MM.1S (cell line): Measurements from ENCODE around the gene RAPGEF6.

Experiments used
- DNase-seq: peaks from one replicate; pipeline ENCODE4 v3.0.0-alpha.2; 2015
- H2AFZ ChIP-seq: fragments of 300-600 bp; sonication (generic); 2 replicates; pipeline ENCODE4 v1.6.0; 2016; ENCODE audit warnings: antibody characterized with exemption, low read length
- H3F3A ChIP-seq: fragments of 300-600 bp; sonication (generic); 2 replicates; pipeline ENCODE4 v1.6.1; 2016; ENCODE audit warnings: mild to moderate bottlenecking, antibody characterized with exemption, low read length, moderate library complexity, mixed read lengths; ENCODE audit not compliant: insufficient read depth
- H3K27ac ChIP-seq: fragments of 300-600 bp; sonication (generic); 2 replicates; pipeline ENCODE4 v1.5.1; 2016; ENCODE audit warnings: mild to moderate bottlenecking, low read length
- H3K27me3 ChIP-seq: fragments of 300-600 bp; sonication (generic); replicated peaks from 2 replicates; pipeline ENCODE4 v1.6.0; 2016; ENCODE audit warnings: low read length; ENCODE audit not compliant: insufficient read depth
- H3K36me3 ChIP-seq: fragments of 300-600 bp; sonication (generic); replicated peaks from 2 replicates; pipeline ENCODE4 v1.6.1; 2016; ENCODE audit warnings: mild to moderate bottlenecking, low read length, mixed read lengths; ENCODE audit not compliant: insufficient read depth
- H3K4me1 ChIP-seq: fragments of 300-600 bp; sonication (generic); 2 replicates; pipeline ENCODE4 v1.6.1; 2016; ENCODE audit warnings: low read length, mixed read lengths
- H3K4me2 ChIP-seq: fragments of 300-600 bp; sonication (generic); 2 replicates; pipeline ENCODE4 v1.6.0; 2016; ENCODE audit warnings: low read depth, low read length
- H3K4me3 ChIP-seq: fragments of 300-600 bp; sonication (generic); 2 replicates; pipeline ENCODE4 v1.5.1; 2016; ENCODE audit warnings: low read length, mixed read lengths
- H3K79me2 ChIP-seq: fragments of 300-600 bp; sonication (generic); 2 replicates; pipeline ENCODE4 v1.6.1; 2016; ENCODE audit warnings: mixed run types, low read length, mixed read lengths
- H3K9ac ChIP-seq: fragments of 300-600 bp; sonication (generic); 2 replicates; pipeline ENCODE4 v1.6.1; 2016; ENCODE audit warnings: low read length, mixed read lengths
- H3K9me2 ChIP-seq: fragments of 300-600 bp; sonication (generic); replicated peaks from 2 replicates; pipeline ENCODE4 v1.6.1; 2016; ENCODE audit warnings: mild to moderate bottlenecking, low read length, mixed read lengths; ENCODE audit not compliant: insufficient read depth
- H3K9me3 ChIP-seq: fragments of 300-600 bp; sonication (generic); replicated peaks from 2 replicates; pipeline ENCODE4 v1.6.1; 2016; ENCODE audit warnings: mild to moderate bottlenecking, low read length, mixed read lengths; ENCODE audit not compliant: insufficient read depth
- H4K20me1 ChIP-seq: fragments of 300-600 bp; sonication (generic); 2 replicates; pipeline ENCODE4 v1.6.1; 2016; ENCODE audit warnings: mild to moderate bottlenecking, low read length, moderate library complexity, mixed read lengths; ENCODE audit not compliant: insufficient read depth
- EZH2 ChIP-seq: fragments of 300-600 bp; sonication (generic); optimal IDR thresholded peaks from 2 replicates; pipeline ENCODE3; 2017; ENCODE audit warnings: low read depth, mild to moderate bottlenecking, antibody characterized with exemption, low read length, mixed read lengths
- EZH2phosphoT487 ChIP-seq: fragments of 300-600 bp; sonication (generic); IDR thresholded peaks from 2 replicates; pipeline ENCODE4 v1.6.1; 2018; ENCODE audit warnings: antibody characterized with exemption, low read length
- TF ChIP-seq, protein P1 (sequence below): fragments of 300-600 bp; sonication (generic); IDR thresholded peaks from 2 replicates; pipeline ENCODE4 v1.5.1; 2016; ENCODE audit warnings: antibody characterized with exemption, low read length, mixed read lengths

RAPGEF6 gene

DNA sequence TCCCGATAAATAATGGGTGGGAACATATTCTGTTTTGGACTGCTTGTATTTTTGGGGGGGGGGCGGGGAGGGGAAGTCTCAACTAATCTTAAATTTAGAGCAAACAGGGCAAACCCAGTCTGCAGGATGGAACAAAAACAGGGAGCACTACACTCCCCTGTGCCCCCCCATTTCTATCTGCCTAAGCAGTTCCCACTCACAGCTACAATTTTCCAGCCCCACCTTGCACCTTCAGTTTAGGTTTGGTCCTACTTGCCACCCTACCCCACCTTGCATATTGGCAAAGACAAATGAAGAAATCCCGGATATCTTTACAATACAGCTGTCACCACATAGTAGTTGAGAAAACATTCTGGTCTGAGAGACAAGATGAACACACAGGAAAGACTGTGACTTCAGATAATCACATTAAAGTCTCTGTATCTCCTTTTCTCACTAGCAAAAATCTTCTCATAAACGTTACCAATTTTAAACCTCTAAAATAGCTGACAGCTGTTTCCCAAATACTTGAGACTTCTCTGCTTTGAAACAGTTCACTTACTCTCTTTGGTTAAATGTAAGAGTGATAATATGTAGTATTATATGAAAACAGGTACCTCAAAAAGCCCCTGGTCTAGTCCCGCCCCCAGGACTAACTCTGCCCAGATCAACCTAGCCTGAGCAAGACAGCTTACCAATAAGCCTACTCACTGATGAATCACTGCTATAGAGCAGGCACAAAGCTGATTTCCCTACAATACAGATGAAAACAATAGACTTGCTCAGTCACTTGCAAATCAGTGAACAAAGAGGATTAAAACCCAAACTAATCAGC is 5.2 kb upstream of the RAPGEF6 start:
- Histone ChIP-seq H3K27ac (no peak overlapping the region), H3K36me3 (no peaks in the 10 kb centered on the region; the same call in 1 of the 2 replicates), H3K9ac (no peak overlapping the region), H3K4me2 (no peak overlapping the region), H3K27me3 (no peaks in the 10 kb centered on the region), H3K79me2 (no peaks in the 10 kb centered on the region), H3F3A (peaks cover 19% of the 10 kb centered on the region), H3K9me2 (no peaks in the 10 kb centered on the region), H3K4me1 (peaks cover 5% of the 10 kb centered on the region), H4K20me1 (no peaks in the 10 kb centered on the region), H3K9me3 (no peaks in the 10 kb centered on the region), H2AFZ (no peak overlapping the region), H3K4me3 (no peak overlapping the region)
- DNase-seq, result no peak
- TF ChIP-seq, protein P1, sequence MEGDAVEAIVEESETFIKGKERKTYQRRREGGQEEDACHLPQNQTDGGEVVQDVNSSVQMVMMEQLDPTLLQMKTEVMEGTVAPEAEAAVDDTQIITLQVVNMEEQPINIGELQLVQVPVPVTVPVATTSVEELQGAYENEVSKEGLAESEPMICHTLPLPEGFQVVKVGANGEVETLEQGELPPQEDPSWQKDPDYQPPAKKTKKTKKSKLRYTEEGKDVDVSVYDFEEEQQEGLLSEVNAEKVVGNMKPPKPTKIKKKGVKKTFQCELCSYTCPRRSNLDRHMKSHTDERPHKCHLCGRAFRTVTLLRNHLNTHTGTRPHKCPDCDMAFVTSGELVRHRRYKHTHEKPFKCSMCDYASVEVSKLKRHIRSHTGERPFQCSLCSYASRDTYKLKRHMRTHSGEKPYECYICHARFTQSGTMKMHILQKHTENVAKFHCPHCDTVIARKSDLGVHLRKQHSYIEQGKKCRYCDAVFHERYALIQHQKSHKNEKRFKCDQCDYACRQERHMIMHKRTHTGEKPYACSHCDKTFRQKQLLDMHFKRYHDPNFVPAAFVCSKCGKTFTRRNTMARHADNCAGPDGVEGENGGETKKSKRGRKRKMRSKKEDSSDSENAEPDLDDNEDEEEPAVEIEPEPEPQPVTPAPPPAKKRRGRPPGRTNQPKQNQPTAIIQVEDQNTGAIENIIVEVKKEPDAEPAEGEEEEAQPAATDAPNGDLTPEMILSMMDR, result no peak
- no peak for TF ChIP-seq EZH2phosphoT487
- TF ChIP-seq EZH2, result no peak

DNA sequence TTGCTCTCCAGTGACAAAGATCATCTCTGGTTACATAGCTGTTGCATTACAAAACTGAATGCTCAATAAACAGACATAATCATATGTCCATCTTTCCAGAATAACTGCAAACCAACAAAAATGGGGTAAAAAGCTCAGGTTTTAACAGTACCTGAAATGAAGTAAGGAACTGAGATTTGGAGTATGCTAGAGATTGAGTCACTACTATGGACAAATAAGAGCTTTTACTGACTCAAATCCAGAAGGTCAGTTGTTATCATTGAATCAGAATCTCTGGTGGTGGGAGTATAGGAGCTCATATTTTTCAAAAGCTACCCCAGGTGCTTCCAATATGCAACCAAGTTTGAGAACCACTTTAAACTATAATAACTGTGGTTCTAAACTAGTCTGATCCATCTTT is 4.1 kb upstream of the RAPGEF6 start:
- no peaks in the 10 kb centered on the region; the same call in 1 of the 2 replicates for H3K36me3 ChIP-seq
- TF ChIP-seq, protein P1, result no peak
- TF ChIP-seq EZH2 (no peak), EZH2phosphoT487 (no peak)
- no peak overlapping the region for H3K9ac ChIP-seq
- peaks cover 5% of the 10 kb centered on the region for H3K4me1 ChIP-seq
- peaks cover 19% of the 10 kb centered on the region for H3F3A ChIP-seq
- no peak overlapping the region for H2AFZ ChIP-seq
- no peak overlapping the region for H3K4me2 ChIP-seq
- no peak for DNase-seq
- H3K9me3 ChIP-seq, result no peaks in the 10 kb centered on the region
- H3K27me3 ChIP-seq, result no peaks in the 10 kb centered on the region
- no peak overlapping the region for H3K27ac ChIP-seq
- no peaks in the 10 kb centered on the region for H3K9me2 ChIP-seq
- no peak overlapping the region for H3K4me3 ChIP-seq
- H4K20me1 ChIP-seq, result no peaks in the 10 kb centered on the region
- H3K79me2 ChIP-seq, result peaks cover 8% of the 10 kb centered on the region

DNA sequence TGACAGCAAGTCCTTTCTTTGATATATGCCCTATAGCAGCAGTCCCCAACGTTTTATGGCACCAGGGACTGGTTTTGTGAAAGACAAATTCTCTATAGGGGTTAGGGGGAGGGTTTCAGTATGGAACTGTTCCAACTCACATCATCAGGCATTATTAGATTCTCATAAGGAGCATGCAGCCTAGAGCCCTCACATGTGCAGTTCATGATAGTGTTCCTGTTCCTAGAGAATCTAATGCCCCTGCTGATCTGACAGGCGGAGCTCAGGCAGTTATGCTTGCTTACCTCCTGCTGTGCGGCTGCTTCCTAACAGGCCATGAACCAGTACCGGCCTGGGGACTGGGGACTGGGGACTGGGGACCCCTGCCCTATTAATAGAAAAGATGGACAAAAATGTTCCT is 2.7 kb upstream of the RAPGEF6 start:
- no peak overlapping the region for H3K4me3 ChIP-seq
- H3K36me3 ChIP-seq, result no peaks in the 10 kb centered on the region
- H3K9ac ChIP-seq, result no peak overlapping the region
- no peaks in the 10 kb centered on the region for H3K9me3 ChIP-seq
- DNase-seq, result no peak
- peaks cover 19% of the 10 kb centered on the region for H3F3A ChIP-seq
- peaks cover 23% of the 10 kb centered on the region for H3K79me2 ChIP-seq
- H3K4me2 ChIP-seq, result no peak overlapping the region
- H3K27ac ChIP-seq, result no peak overlapping the region
- no peaks in the 10 kb centered on the region for H4K20me1 ChIP-seq
- H3K9me2 ChIP-seq, result no peaks in the 10 kb centered on the region
- peaks cover 7% of the 10 kb centered on the region for H3K4me1 ChIP-seq
- TF ChIP-seq, protein P1, result no peak
- no peak for TF ChIP-seq EZH2phosphoT487
- no peak for TF ChIP-seq EZH2
- no peak overlapping the region for H2AFZ ChIP-seq
- no peaks in the 10 kb centered on the region for H3K27me3 ChIP-seq
